H1 (cell line): ENCODE results near the gene TEAD1. TPM values are rescaled to one million over a fixed set of nuclear protein-coding genes. Genes with fewer than 3 reads are reported as not detected.

ENCODE experiments used
- CTCF ChIA-PET: fragments of 300-600 bp; sonication (Branson Sonifier 250); formaldehyde crosslinking; loops from one replicate; lab custom pipeline; 2021; ENCODE audit not compliant: partially characterized antibody; lab: Charles Lee
- POLR2A ChIA-PET: fragments of 300-600 bp; sonication (Branson Sonifier 250); formaldehyde crosslinking; loops from one replicate; lab custom pipeline; 2021; ENCODE audit warnings: inconsistent platforms; ENCODE audit not compliant: partially characterized antibody; lab: Charles Lee
- DNase-seq, 2 experiments: peaks; one replicate each; pipeline versions ENCODE4 v3.0.0 to v3.0.0-alpha.2; 2010 to 2022; ENCODE audit warnings: low spot score in 2 of 2, low read depth in 1 of 2, mixed read lengths in 1 of 2
- FAIRE-seq: peaks from 2 replicates; lab custom pipeline; 2011; peaks lifted over from hg19 to GRCh38; lab: Jason Lieb, UNC
- H2AFZ ChIP-seq: 2 replicates; pipeline ENCODE4 v1.8.1; 2012; ENCODE audit warnings: low read length, inconsistent platforms
- H2AK5ac ChIP-seq: 2 replicates; pipeline ENCODE4 v1.6.1; 2013; ENCODE audit warnings: low read depth, low read length
- H2BK120ac ChIP-seq: replicated peaks from 2 replicates; pipeline ENCODE3; 2013; ENCODE audit warnings: low read depth, low read length, inconsistent platforms
- H2BK12ac ChIP-seq: 2 replicates; pipeline ENCODE4 v1.6.1; 2013; ENCODE audit warnings: low read depth, low read length
- H2BK15ac ChIP-seq: 2 replicates; pipeline ENCODE4 v1.6.1; 2013; ENCODE audit warnings: low read length
- H2BK20ac ChIP-seq: 2 replicates; pipeline ENCODE4 v1.6.1; 2013; ENCODE audit warnings: low read length
- H2BK5ac ChIP-seq: 2 replicates; pipeline ENCODE4 v1.6.1; 2013; ENCODE audit warnings: low read depth, low read length
- H3K14ac ChIP-seq: 2 replicates; pipeline ENCODE4 v1.6.1; 2013; ENCODE audit warnings: inconsistent platforms; ENCODE audit not compliant: insufficient read length
- H3K18ac ChIP-seq: 2 replicates; pipeline ENCODE4 v1.6.1; 2013; ENCODE audit warnings: low read length; ENCODE audit errors: extremely low read depth
- H3K23ac ChIP-seq: 2 replicates; pipeline ENCODE4 v1.6.1; 2013; ENCODE audit warnings: inconsistent platforms; ENCODE audit not compliant: insufficient read length
- H3K23me2 ChIP-seq: 2 replicates; pipeline ENCODE4 v1.6.1; 2013; ENCODE audit warnings: low read depth, low read length
- H3K27ac ChIP-seq: 2 replicates; pipeline ENCODE4 v1.6.1; 2011; ENCODE audit warnings: low read depth, low read length, inconsistent platforms
- H3K27me3 ChIP-seq, 4 experiments: replicated peaks in 1 of 4; 1 replicate in 1 of 4; 2 replicates in 3 of 4; pipeline versions ENCODE4 v1.6.1 to v1.8.1; 2011 to 2013; ENCODE audit warnings: low read length in 3 of 4, mild to moderate bottlenecking in 3 of 4, inconsistent platforms in 2 of 4, mixed read lengths in 2 of 4, moderate library complexity in 1 of 4; ENCODE audit not compliant: control insufficient read depth in 3 of 4, insufficient read depth in 3 of 4; ENCODE audit errors: extremely low read depth in 1 of 4
- H3K36me3 ChIP-seq, 4 experiments: 2 replicates each; pipeline versions ENCODE4 v1.6.1 to v1.8.1; 2011 to 2013; ENCODE audit warnings: mild to moderate bottlenecking in 4 of 4, low read length in 3 of 4, moderate library complexity in 2 of 4, control low read depth in 1 of 4, inconsistent platforms in 1 of 4; ENCODE audit not compliant: insufficient read depth in 4 of 4, control insufficient read depth in 2 of 4
- H3K4ac ChIP-seq: replicated peaks from 2 replicates; pipeline ENCODE3; 2013; ENCODE audit warnings: low read length, low read depth, mixed read lengths, inconsistent platforms; ENCODE audit not compliant: insufficient read length
- H3K4me1 ChIP-seq, 4 experiments: replicated peaks in 1 of 4; 1 replicate in 1 of 4; 2 replicates in 3 of 4; pipeline versions ENCODE4 v1.6.1 to v1.8.1; 2011 to 2013; ENCODE audit warnings: low read length in 3 of 4, inconsistent platforms in 2 of 4, mixed read lengths in 1 of 4; ENCODE audit not compliant: insufficient read depth in 4 of 4, control insufficient read depth in 3 of 4
- H3K4me2 ChIP-seq, 2 experiments: 2 replicates each; pipeline versions ENCODE4 v1.6.1 to v1.8.1; 2011 to 2013; ENCODE audit warnings: low read depth in 2 of 2, low read length in 2 of 2, control low read depth in 1 of 2, inconsistent platforms in 1 of 2, mild to moderate bottlenecking in 1 of 2; ENCODE audit not compliant: insufficient read depth in 1 of 2
- H3K4me3 ChIP-seq, 4 experiments: fragments of 200-600, 300-600 bp in 1 of 4; sonication (generic), shearing (Covaris generic), sonication (Bioruptor Twin) in 1 of 4; 2 replicates each; pipeline versions ENCODE4 v1.5.1 to v1.8.1; 2011 to 2016; ENCODE audit warnings: low read length in 4 of 4, low read depth in 3 of 4, control low read depth in 2 of 4, inconsistent platforms in 2 of 4, mild to moderate bottlenecking in 2 of 4, mixed read lengths in 1 of 4, moderate library complexity in 1 of 4; ENCODE audit not compliant: insufficient read depth in 2 of 4; ENCODE audit errors: extremely low read depth in 1 of 4
- H3K56ac ChIP-seq: replicated peaks from 2 replicates; pipeline ENCODE3; 2013; ENCODE audit warnings: low read depth, mild to moderate bottlenecking, mixed read lengths, low read length, inconsistent platforms; ENCODE audit not compliant: insufficient read length
- H3K79me1 ChIP-seq: 2 replicates; pipeline ENCODE4 v1.6.1; 2013; ENCODE audit warnings: low read depth, low read length, control low read depth
- H3K79me2 ChIP-seq, 2 experiments: 2 replicates each; pipeline versions ENCODE4 v1.6.1 to v1.8.1; 2012 to 2013; ENCODE audit warnings: low read length in 2 of 2, mild to moderate bottlenecking in 2 of 2, inconsistent platforms in 1 of 2; ENCODE audit not compliant: insufficient read depth in 2 of 2, control insufficient read depth in 1 of 2
- H3K9ac ChIP-seq, 4 experiments: replicated peaks in 1 of 4; 1 replicate in 1 of 4; 2 replicates in 3 of 4; pipeline versions ENCODE4 v1.6.1 to v1.8.1; 2011 to 2013; ENCODE audit warnings: low read depth in 3 of 4, low read length in 3 of 4, control low read depth in 2 of 4, mild to moderate bottlenecking in 2 of 4, moderate library complexity in 2 of 4, inconsistent platforms in 1 of 4; ENCODE audit errors: extremely low read depth in 1 of 4
- H3K9me3 ChIP-seq, 2 experiments: 2 replicates each; pipeline versions ENCODE4 v1.6.1 to v1.8.1; 2012 to 2013; ENCODE audit warnings: mild to moderate bottlenecking in 2 of 2, moderate library complexity in 2 of 2, control low read depth in 1 of 2, inconsistent platforms in 1 of 2, low read depth in 1 of 2, low read length in 1 of 2, mixed read lengths in 1 of 2; ENCODE audit not compliant: insufficient read depth in 2 of 2
- H4K20me1 ChIP-seq, 2 experiments: replicated peaks in 1 of 2; 2 replicates each; pipeline versions ENCODE3 to v1.8.1; 2011 to 2013; ENCODE audit warnings: inconsistent platforms in 2 of 2, low read length in 2 of 2, mild to moderate bottlenecking in 1 of 2; ENCODE audit not compliant: insufficient read depth in 2 of 2, control insufficient read depth in 1 of 2
- H4K5ac ChIP-seq: 2 replicates; pipeline ENCODE4 v1.6.1; 2013; ENCODE audit warnings: low read length, low read depth, mixed read lengths, inconsistent platforms; ENCODE audit not compliant: insufficient read length
- H4K8ac ChIP-seq: 2 replicates; pipeline ENCODE4 v1.8.0; 2013; ENCODE audit warnings: mild to moderate bottlenecking, moderate library complexity, low read length, inconsistent platforms; ENCODE audit not compliant: insufficient read depth; ENCODE audit errors: extremely low read depth
- H4K91ac ChIP-seq: replicated peaks from 2 replicates; pipeline ENCODE3; 2013; ENCODE audit warnings: low read length, mixed read lengths, inconsistent platforms; ENCODE audit not compliant: insufficient read length
- CTCF ChIP-seq, 3 experiments: IDR thresholded peaks; 1 replicate in 2 of 3; 2 replicates in 1 of 3; pipeline versions ENCODE4 v1.5.1 to v1.6.1; 2011; ENCODE audit warnings: low read length in 3 of 3, mild to moderate bottlenecking in 3 of 3, inconsistent platforms in 2 of 3, low read depth in 1 of 3, moderate library complexity in 1 of 3; ENCODE audit not compliant: insufficient read depth in 1 of 3; ENCODE audit errors: control extremely low read depth in 1 of 3
- EP300 ChIP-seq, 2 experiments: IDR thresholded peaks; 1 replicate in 1 of 2; 2 replicates in 1 of 2; pipeline ENCODE4 v1.6.1; 2011 to 2012; ENCODE audit warnings: low read depth in 2 of 2, low read length in 2 of 2, mild to moderate bottlenecking in 2 of 2, borderline replicate concordance in 1 of 2, inconsistent platforms in 1 of 2, moderate library complexity in 1 of 2
- SP2 ChIP-seq: IDR thresholded peaks from 2 replicates; pipeline ENCODE4 v1.6.1; 2012; ENCODE audit warnings: mild to moderate bottlenecking, low read length, inconsistent platforms
- WGBS, 2 experiments: shearing (Covaris generic) in 1 of 2; methylation state at CpG; one replicate each; pipeline versions ENCODE4 v1.1.6 to v1.1.7; 2013 to 2015; ENCODE audit warnings: low lambda C conversion rate in 2 of 2, mixed read lengths in 2 of 2, inconsistent platforms in 1 of 2, low coverage in 1 of 2, missing lambda C conversion rate in 1 of 2; ENCODE audit not compliant: insufficient replicate concordance in 2 of 2, insufficient coverage in 1 of 2, insufficient read length in 1 of 2; ENCODE audit errors: extremely low coverage in 1 of 2, missing lambda C conversion rate in 1 of 2; 5-methylcytosine and 5-hydroxymethylcytosine counted together
- polyA plus RNA-seq, 7 experiments: library from polyadenylated mRNA; depleted of rRNA in 3 of 7; stranded (reverse) in 5 of 7; unstranded in 2 of 7; fragments of >200 nt in 5 of 7; fragments of 200-250 nt in 2 of 7; gene quantifications; 1 replicate in 5 of 7; 2 replicates in 1 of 7; 4 replicates in 1 of 7; pipeline versions ENCODE4 v1.2.1 to v1.2.3, GENCODE V29; 2011 to 2013; ENCODE audit warnings: missing spikeins in 2 of 7, mixed read lengths in 2 of 7
- total RNA-seq: library from RNA; stranded (reverse); fragmentation: NEBNext Ultra II Directional; extraction: Animal tissue kit (Norgen Biotek cat#: 25700); gene quantifications from 2 replicates; pipeline ENCODE4 v1.2.1, GENCODE V29; 2021

Gene TEAD1
- total and polyA plus RNA-seq, 2 of the 8 experiments (the other 6 are each of a cell fraction or from before 2014, with no cell fraction given), result 15.6 to 67.4 TPM

- no peaks in the 10 kb centered on the region for H3K79me2 ChIP-seq
- no peak overlapping the region for H3K4ac ChIP-seq
- H2BK5ac ChIP-seq, result no peak overlapping the region
- no peak overlapping the region for H2BK120ac ChIP-seq
- peaks cover 0 to 11% of the 10 kb centered on the region in 2 experiments; a peak in 2 of 4 replicates for H3K9me3 ChIP-seq
- H3K23ac ChIP-seq, result no peak overlapping the region
- H4K91ac ChIP-seq, result no peak overlapping the region
- H3K79me1 ChIP-seq, result no peaks in the 10 kb centered on the region
- CTCF ChIA-PET, result interaction anchor here (1.1 to 1.9 kb wide), 3 partner anchors 11 to 365 kb away, joined by 4 read pairs; no protein-coding TSS in a partner anchor
- DNase-seq, result no peak
- H3K18ac ChIP-seq, result no peak overlapping the region
- no peak overlapping the region for H2AK5ac ChIP-seq
- H3K27me3 ChIP-seq, result no peaks in the 10 kb centered on the region
- H2AFZ ChIP-seq, result no peak overlapping the region
- no peak overlapping the region for H3K4me3 ChIP-seq
- no peaks in the 10 kb centered on the region for H4K20me1 ChIP-seq
- H3K27ac ChIP-seq, result no peak overlapping the region
- no peak overlapping the region for H2BK12ac ChIP-seq
- no peak overlapping the region for H4K8ac ChIP-seq
- no peak for FAIRE-seq
- H3K4me2 ChIP-seq, result no peak overlapping the region
- H3K9ac ChIP-seq, result no peak overlapping the region
- no peak overlapping the region for H3K56ac ChIP-seq
- H3K14ac ChIP-seq, result no peak overlapping the region
- H3K23me2 ChIP-seq, result no peaks in the 10 kb centered on the region
- H2BK20ac ChIP-seq, result no peak overlapping the region
- no peak overlapping the region for H4K5ac ChIP-seq
- WGBS, 2 experiments, result 83% methylated on average over 7 of the region's 7 CpGs; no CpG with 5 or more reads in 1 of the 2 experiments
- no peaks in the 10 kb centered on the region for H3K36me3 ChIP-seq
- H2BK15ac ChIP-seq, result no peak overlapping the region
- H3K4me1 ChIP-seq, result no peaks in the 10 kb centered on the region
- POLR2A ChIA-PET, result no interaction called here
- TF ChIP-seq SP2, result no peak
- TF ChIP-seq EP300 (IDR thresholded peaks at IDR 0.05; ENCODE audit: borderline replicate concordance in 1 of 2, low read depth in 2 of 2, low read length in 2 of 2), result no peak
- TF ChIP-seq CTCF (IDR thresholded peaks at IDR 0.05; ENCODE audit: control extremely low read depth in 1 of 3, insufficient read depth in 1 of 3, low read depth in 1 of 3, low read length in 3 of 3), result peak in 1 of 3 experiments; percentile 7; a peak in 1 of 4 replicates
Observed at GRCh38 chr11:12653729-12654128, 20.5 kb upstream of the TEAD1 start.
